GM12865 (cell line): ENCODE measurements around the gene MKRN1.

ENCODE experiments used
- DNase-seq: peaks from one replicate; pipeline ENCODE4 v3.0.0; 2010; ENCODE audit warnings: low read depth
- H3K4me3 ChIP-seq: 2 replicates; pipeline ENCODE4 v1.5.1; 2011; ENCODE audit warnings: mild to moderate bottlenecking, low read depth, low read length, control low read depth
- TF ChIP-seq, protein P1 (sequence below): IDR thresholded peaks from 2 replicates; pipeline ENCODE4 v1.5.1; 2011; ENCODE audit warnings: low read length, control low read depth, low read depth, inconsistent platforms; ENCODE audit not compliant: insufficient read depth; ENCODE audit errors: missing control alignments

The MKRN1 gene

DNA sequence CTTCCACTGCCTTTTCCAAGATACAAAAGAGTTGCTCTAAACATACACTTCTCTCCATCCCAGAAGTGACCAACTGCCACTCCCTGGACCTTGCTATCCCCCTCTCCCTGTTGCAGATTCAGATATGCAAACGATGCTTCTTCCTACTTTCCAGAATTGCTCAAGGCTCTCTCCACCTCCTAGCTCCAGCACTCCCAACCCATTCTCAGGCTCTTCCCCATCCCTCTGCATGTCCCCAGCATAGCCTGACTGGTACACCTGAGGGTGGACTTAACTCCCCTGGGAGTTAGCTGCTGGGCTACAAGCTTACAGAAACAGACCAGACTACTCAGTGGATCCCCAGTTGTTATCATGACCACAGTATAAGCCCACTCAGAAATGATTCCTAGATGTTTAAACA is 27.6 kb downstream of the MKRN1 start:
- TF ChIP-seq, protein P1, sequence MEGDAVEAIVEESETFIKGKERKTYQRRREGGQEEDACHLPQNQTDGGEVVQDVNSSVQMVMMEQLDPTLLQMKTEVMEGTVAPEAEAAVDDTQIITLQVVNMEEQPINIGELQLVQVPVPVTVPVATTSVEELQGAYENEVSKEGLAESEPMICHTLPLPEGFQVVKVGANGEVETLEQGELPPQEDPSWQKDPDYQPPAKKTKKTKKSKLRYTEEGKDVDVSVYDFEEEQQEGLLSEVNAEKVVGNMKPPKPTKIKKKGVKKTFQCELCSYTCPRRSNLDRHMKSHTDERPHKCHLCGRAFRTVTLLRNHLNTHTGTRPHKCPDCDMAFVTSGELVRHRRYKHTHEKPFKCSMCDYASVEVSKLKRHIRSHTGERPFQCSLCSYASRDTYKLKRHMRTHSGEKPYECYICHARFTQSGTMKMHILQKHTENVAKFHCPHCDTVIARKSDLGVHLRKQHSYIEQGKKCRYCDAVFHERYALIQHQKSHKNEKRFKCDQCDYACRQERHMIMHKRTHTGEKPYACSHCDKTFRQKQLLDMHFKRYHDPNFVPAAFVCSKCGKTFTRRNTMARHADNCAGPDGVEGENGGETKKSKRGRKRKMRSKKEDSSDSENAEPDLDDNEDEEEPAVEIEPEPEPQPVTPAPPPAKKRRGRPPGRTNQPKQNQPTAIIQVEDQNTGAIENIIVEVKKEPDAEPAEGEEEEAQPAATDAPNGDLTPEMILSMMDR = no peak
- no peak overlapping the region for H3K4me3 ChIP-seq
- DNase-seq = no peak

GRCh38 chr7:140448781-140449480 is 30.4 kb downstream of the MKRN1 start:
- TF ChIP-seq, protein P1 = no peak
- no peak for DNase-seq
- H3K4me3 ChIP-seq = no peak overlapping the region

- H3K4me3 ChIP-seq = no peak overlapping the region
- DNase-seq = no peak
- TF ChIP-seq, protein P1 = no peak
Measured at GRCh38 chr7:140447841-140448240, 31.5 kb downstream of the MKRN1 start.

- DNase-seq = no peak
- TF ChIP-seq, protein P1 = no peak
- H3K4me3 ChIP-seq = no peak overlapping the region
Measured at GRCh38 chr7:140446467-140446866, 32.8 kb downstream of the MKRN1 start.

DNA sequence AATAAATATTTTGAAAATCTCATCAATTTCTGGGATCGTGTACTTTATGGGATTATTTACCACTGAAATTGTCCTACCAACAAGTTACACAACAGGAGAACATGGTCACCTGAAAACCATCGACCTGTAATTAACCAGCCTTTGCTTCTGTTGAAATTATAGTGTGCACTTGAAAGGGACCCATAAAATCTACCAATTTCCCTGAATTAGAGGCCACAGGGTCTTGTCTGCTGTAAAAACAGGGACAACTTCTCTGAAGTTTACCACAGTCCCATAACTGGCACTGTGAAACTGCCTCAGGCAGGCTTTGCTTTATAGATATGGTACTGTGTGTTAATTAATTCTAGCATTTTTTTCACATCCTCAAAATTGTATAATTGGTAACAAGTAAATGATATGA is 37.8 kb downstream of the MKRN1 start:
- TF ChIP-seq, protein P1 = no peak
- H3K4me3 ChIP-seq = no peak overlapping the region
- no peak for DNase-seq

DNA sequence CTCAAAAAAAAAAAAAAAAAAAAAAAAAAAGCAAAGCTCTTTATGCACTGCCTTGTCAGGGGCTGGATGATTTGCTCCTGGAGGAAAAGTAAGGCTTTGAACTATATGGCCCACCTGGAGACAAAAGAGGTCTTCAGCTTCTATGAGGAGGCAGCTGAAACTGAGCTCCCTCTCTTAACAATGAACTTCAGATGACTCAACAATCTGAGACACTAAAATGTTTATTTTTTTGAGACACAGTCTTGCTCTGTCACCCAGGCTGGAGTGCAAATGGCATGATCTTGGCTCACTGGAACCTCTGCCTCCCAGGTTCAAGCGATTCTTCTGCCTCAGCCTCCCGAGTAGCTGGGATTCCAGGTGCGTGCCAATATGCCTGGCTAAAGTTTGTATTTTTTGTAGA is 38.7 kb downstream of the MKRN1 start:
- H3K4me3 ChIP-seq = no peak overlapping the region
- TF ChIP-seq, protein P1 = no peak
- DNase-seq = no peak

DNA sequence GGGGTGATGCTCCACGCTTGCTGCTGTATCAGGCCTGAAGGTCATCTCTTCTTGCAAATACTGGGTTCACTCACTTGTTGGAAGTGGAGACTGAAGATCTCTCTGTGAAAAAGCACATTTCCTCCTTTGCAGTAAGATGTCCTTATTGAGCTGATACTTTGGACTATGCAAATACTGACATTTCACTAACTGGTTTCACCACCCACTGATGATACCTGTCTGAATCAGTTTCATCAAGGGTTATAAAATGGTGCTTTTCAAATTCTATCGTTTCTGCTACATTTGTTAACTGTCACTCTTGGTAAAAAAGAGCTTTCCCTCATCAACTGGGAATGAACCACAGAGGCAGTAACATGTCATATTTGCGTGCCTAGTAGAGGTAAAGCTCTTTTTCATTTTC is 39.9 kb downstream of the MKRN1 start:
- no peak overlapping the region for H3K4me3 ChIP-seq
- TF ChIP-seq, protein P1 = no peak
- peak; percentile 9 for DNase-seq
